Gastroesophageal sphincter (tissue), 3 donors: ENCODE data around the gene NPHP4.

ENCODE experiments used
- CTCF ChIP-seq, 4 experiments: fragments of 200-600 bp in 2 of 4; fragments of 450-650 bp in 2 of 4; sonication (generic) in 1 of 4; IDR thresholded peaks; one replicate each; pipeline ENCODE4 v1.5.1; 2017 to 2019; ENCODE audit warnings: antibody characterized with exemption in 4 of 4, mild to moderate bottlenecking in 2 of 4, moderate library complexity in 2 of 4
- POLR2A ChIP-seq, 2 donors: fragments of 450-650 bp; IDR thresholded peaks; one replicate each; pipeline ENCODE4 v1.6.1; 2017; ENCODE audit warnings: antibody characterized with exemption in 2 of 2, mild to moderate bottlenecking in 2 of 2, moderate library complexity in 1 of 2

- TF ChIP-seq CTCF (IDR thresholded peaks at IDR 0.05) (no peak), POLR2A (IDR thresholded peaks at IDR 0.05) (no peak)
These were observed 147.8 kb downstream of the NPHP4 start for GRCh38 chr1:5844442-5844841.
